Breast epithelium (tissue), 4 donors: ENCODE results near the gene CCL19. TPM values are rescaled to one million over a fixed set of nuclear protein-coding genes. Genes with fewer than 3 reads are reported as not detected.

Experiments used
- DNase-seq, 2 donors: peaks; one replicate each; pipeline ENCODE4 v3.0.0-alpha.2; 2019; ENCODE audit warnings: low spot score in 2 of 2
- H3K27ac ChIP-seq, 2 donors: fragments of 200-600 bp; sonication (generic) in 1 of 2; one replicate each; pipeline ENCODE4 v1.5.1; 2016 to 2019; ENCODE audit warnings: mild to moderate bottlenecking in 1 of 2
- H3K27me3 ChIP-seq, 2 donors: fragments of 200-600 bp; sonication (generic) in 1 of 2; one replicate each; pipeline versions ENCODE4 v1.5.1 to v1.6.0; 2017 to 2019; ENCODE audit warnings: control low read depth in 1 of 2, mild to moderate bottlenecking in 1 of 2
- H3K36me3 ChIP-seq: fragments of 200-600 bp; one replicate; pipeline ENCODE4 v1.5.1; 2019
- H3K4me1 ChIP-seq, 2 donors: fragments of 200-600 bp; sonication (generic); one replicate each; pipeline ENCODE4 v1.5.1; 2016 to 2019; ENCODE audit warnings: control low read depth in 1 of 2
- H3K4me3 ChIP-seq, 3 donors: fragments of 200-600 bp; sonication (generic); 1 replicate in 2 of 3; 2 replicates in 1 of 3; pipeline ENCODE4 v1.5.1; 2016 to 2019; ENCODE audit warnings: mild to moderate bottlenecking in 3 of 3, moderate library complexity in 2 of 3
- H3K9me3 ChIP-seq, 2 donors: fragments of 200-600 bp; sonication (generic) in 1 of 2; one replicate each; pipeline ENCODE4 v1.5.1; 2016 to 2019; ENCODE audit warnings: control low read depth in 1 of 2
- POLR2A ChIP-seq: fragments of 450-650 bp; IDR thresholded peaks from one replicate; pipeline ENCODE4 v1.6.1; 2016; ENCODE audit warnings: antibody characterized with exemption, mild to moderate bottlenecking, moderate library complexity
- POLR2AphosphoS5 ChIP-seq, 3 donors: sonication (generic); formaldehyde crosslinking; IDR thresholded peaks; one replicate each; pipeline ENCODE4 v1.6.1; 2017; ENCODE audit warnings: antibody characterized with exemption in 3 of 3
- intact Hi-C: fragments of 100-400 bp; cut with DNase I; formaldehyde crosslinking; loops from one replicate; pipeline ENCODE4 v1.15.1; 2023; ENCODE audit warnings: low total_unique reads
- total RNA-seq, 3 donors: library from RNA; depleted of rRNA; stranded (reverse); fragments of >200 nt; gene quantifications; one replicate each; pipeline ENCODE4 v1.1.0, GENCODE V29; 2016
- TF ChIP-seq, protein P1 (sequence below), 3 donors: fragments of 450-650 bp; IDR thresholded peaks; one replicate each; pipeline ENCODE4 v1.5.1; 2016 to 2017; ENCODE audit warnings: antibody characterized with exemption in 3 of 3, mild to moderate bottlenecking in 3 of 3, moderate library complexity in 3 of 3

The CCL19 gene
- total RNA-seq, 3 donors from 2014 or later: 0.88 to 5.6 (median 1.3) TPM

GRCh38 chr9:34684145-34684544 is 6.9 kb downstream of the CCL19 start:
- TF ChIP-seq POLR2AphosphoS5 (IDR thresholded peaks at IDR 0.05) (no peak), POLR2A (no peak)
- TF ChIP-seq, protein P1, sequence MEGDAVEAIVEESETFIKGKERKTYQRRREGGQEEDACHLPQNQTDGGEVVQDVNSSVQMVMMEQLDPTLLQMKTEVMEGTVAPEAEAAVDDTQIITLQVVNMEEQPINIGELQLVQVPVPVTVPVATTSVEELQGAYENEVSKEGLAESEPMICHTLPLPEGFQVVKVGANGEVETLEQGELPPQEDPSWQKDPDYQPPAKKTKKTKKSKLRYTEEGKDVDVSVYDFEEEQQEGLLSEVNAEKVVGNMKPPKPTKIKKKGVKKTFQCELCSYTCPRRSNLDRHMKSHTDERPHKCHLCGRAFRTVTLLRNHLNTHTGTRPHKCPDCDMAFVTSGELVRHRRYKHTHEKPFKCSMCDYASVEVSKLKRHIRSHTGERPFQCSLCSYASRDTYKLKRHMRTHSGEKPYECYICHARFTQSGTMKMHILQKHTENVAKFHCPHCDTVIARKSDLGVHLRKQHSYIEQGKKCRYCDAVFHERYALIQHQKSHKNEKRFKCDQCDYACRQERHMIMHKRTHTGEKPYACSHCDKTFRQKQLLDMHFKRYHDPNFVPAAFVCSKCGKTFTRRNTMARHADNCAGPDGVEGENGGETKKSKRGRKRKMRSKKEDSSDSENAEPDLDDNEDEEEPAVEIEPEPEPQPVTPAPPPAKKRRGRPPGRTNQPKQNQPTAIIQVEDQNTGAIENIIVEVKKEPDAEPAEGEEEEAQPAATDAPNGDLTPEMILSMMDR (IDR thresholded peaks at IDR 0.05): no peak
- DNase-seq: no peak

GRCh38 chr9:34675869-34676268 is 15.2 kb downstream of the CCL19 start:
- Histone ChIP-seq H3K27me3 (no peaks in the 10 kb centered on the region), H3K4me1 (no peaks in the 10 kb centered on the region), H3K9me3 (no peaks in the 10 kb centered on the region), H3K4me3 (no peak overlapping the region), H3K27ac (peak overlapping the region in 1 of 2 donors; percentile 75), H3K36me3 (no peaks in the 10 kb centered on the region)
- DNase-seq: no peak
- intact Hi-C loops: no loop called here
- TF ChIP-seq POLR2A (no peak), POLR2AphosphoS5 (IDR thresholded peaks at IDR 0.05) (no peak)
- TF ChIP-seq, protein P1 (IDR thresholded peaks at IDR 0.05): no peak

More at GRCh38 chr9:34684145-34684544, 6.9 kb downstream of the CCL19 start:
- Histone ChIP-seq H3K27me3 (no peaks in the 10 kb centered on the region), H3K27ac (no peak overlapping the region), H3K4me1 (no peaks in the 10 kb centered on the region), H3K4me3 (no peak overlapping the region), H3K36me3 (no peaks in the 10 kb centered on the region), H3K9me3 (no peaks in the 10 kb centered on the region)
- intact Hi-C loops: no loop called here

- intact Hi-C loops: no loop called here
- Histone ChIP-seq H3K4me1 (no peaks in the 10 kb centered on the region), H3K27me3 (no peaks in the 10 kb centered on the region), H3K4me3 (no peak overlapping the region), H3K36me3 (no peaks in the 10 kb centered on the region), H3K27ac (peak overlapping the region in 1 of 2 donors; percentile 75), H3K9me3 (no peaks in the 10 kb centered on the region)
- DNase-seq: no peak
- no peak for TF ChIP-seq POLR2A
- TF ChIP-seq, protein P1 (IDR thresholded peaks at IDR 0.05): peak in 2 of 3 donors; percentile 29 to 47
Measured at GRCh38 chr9:34675048-34675714, 15.9 kb downstream of the CCL19 start.

DNA sequence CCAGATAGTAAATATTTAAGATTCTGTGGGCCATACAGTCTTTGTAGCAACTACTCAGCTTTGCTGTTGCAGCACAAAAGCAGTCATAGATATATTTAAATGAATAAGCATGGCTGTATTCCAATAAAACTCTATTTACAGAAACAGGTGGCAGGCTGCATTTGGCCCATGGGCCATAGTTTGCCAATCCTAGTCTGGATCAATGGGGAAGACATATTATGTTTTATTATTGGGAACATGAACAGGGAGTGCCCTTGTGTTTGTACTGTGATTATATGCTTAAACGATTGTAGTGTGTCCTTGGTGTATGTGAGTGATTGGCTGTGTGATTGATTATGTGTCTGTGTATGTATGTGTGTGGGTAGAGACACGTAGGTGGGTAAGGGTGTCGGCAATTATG is 16.6 kb downstream of the CCL19 start:
- H3K9me3 ChIP-seq: peaks cover 0 to 2% of the 10 kb centered on the region in 2 donors
- H3K27me3 ChIP-seq: no peaks in the 10 kb centered on the region
- H3K4me3 ChIP-seq: no peak overlapping the region
- TF ChIP-seq POLR2AphosphoS5 (IDR thresholded peaks at IDR 0.05): no peak
- TF ChIP-seq, protein P1 (IDR thresholded peaks at IDR 0.05): no peak
- no peak for TF ChIP-seq POLR2A
- intact Hi-C loops: no loop called here
- DNase-seq: no peak
- no peak overlapping the region for H3K27ac ChIP-seq
- no peaks in the 10 kb centered on the region for H3K36me3 ChIP-seq
- H3K4me1 ChIP-seq: no peaks in the 10 kb centered on the region

DNA sequence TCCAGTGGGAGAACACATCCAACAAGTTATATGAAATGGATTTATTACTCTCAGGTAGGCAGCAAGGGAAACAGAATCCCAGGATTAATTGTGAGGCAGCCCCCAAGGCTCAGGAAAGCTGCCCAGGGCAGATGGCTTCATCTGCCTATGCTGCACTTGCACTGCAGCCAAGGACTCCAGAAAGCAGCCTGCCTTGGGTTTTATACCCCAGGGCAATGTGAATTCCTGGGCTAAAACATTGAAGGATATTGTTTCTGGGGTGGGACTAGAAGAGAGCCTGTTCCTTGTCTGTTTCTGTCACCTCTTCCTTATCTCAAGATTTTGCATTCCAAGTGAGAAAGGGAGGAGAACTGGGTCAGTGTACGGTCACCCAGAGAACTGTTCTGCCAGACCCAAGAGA is 19.8 kb downstream of the CCL19 start:
- H3K27me3 ChIP-seq: no peaks in the 10 kb centered on the region
- no peak overlapping the region for H3K4me3 ChIP-seq
- no peak for DNase-seq
- H3K9me3 ChIP-seq: peaks cover 0 to 2% of the 10 kb centered on the region in 2 donors
- TF ChIP-seq POLR2A (no peak), POLR2AphosphoS5 (IDR thresholded peaks at IDR 0.05) (no peak)
- TF ChIP-seq, protein P1 (IDR thresholded peaks at IDR 0.05): no peak
- H3K27ac ChIP-seq: no peak overlapping the region
- no peaks in the 10 kb centered on the region for H3K4me1 ChIP-seq
- intact Hi-C loops: no loop called here
- no peaks in the 10 kb centered on the region for H3K36me3 ChIP-seq
